ENCODE measurements around the gene SGCB.
A peak's percentile ranks its signal among the peaks of the same experiment; 100 is the strongest.
"Not testable (repeated sequence)": the region's sequence is repeated elsewhere in the genome, so short reads cannot be mapped to it uniquely, and the experiment has no call there.

The SGCB gene

GRCh38 chr4:52038103-52038912 lies at the start of gene SGCB:
TSS of gene SGCB (minus strand) at chr4:52038299. CDS start at chr4:52038259, 40 bp downstream.
- peak; percentile 90 for DNase-seq (ENCODE audit: low spot score)

GRCh38 chr4:52086425-52086824 lies 48.3 kb upstream of the SGCB start:
- DNase-seq (ENCODE audit: low spot score) = not testable (repeated sequence)

- no peak for DNase-seq (ENCODE audit: low spot score)
Observed at GRCh38 chr4:52081216-52081615, 43.1 kb upstream of the SGCB start.

GRCh38 chr4:52079659-52080058 lies 41.6 kb upstream of the SGCB start:
- DNase-seq (ENCODE audit: low spot score) = no peak

- no peak for DNase-seq (ENCODE audit: low spot score)
Observed at GRCh38 chr4:52076731-52077130, 38.6 kb upstream of the SGCB start.

GRCh38 chr4:52071791-52072546 lies 33.9 kb upstream of the SGCB start:
- no peak for DNase-seq (ENCODE audit: low spot score)

- DNase-seq (ENCODE audit: low spot score) = no peak
Observed at GRCh38 chr4:52069571-52069970, 31.5 kb upstream of the SGCB start.

- DNase-seq (ENCODE audit: low spot score) = no peak
Observed at GRCh38 chr4:52059372-52059771, 21.3 kb upstream of the SGCB start.

- no peak for DNase-seq (ENCODE audit: low spot score)
Observed at GRCh38 chr4:52058275-52058674, 20.2 kb upstream of the SGCB start.

- DNase-seq (ENCODE audit: low spot score) = no peak
Observed at GRCh38 chr4:52057196-52057595, 19.1 kb upstream of the SGCB start.

- no peak for DNase-seq (ENCODE audit: low spot score)
Observed at GRCh38 chr4:52054254-52054653, 16.2 kb upstream of the SGCB start.

- peak; percentile 29 for DNase-seq (ENCODE audit: low spot score)
Observed at GRCh38 chr4:52052475-52052780, 14.3 kb upstream of the SGCB start.

- DNase-seq (ENCODE audit: low spot score) = peak; percentile 92
Observed at GRCh38 chr4:52051615-52052474, 13.7 kb upstream of the SGCB start.

- peak; percentile 68 for DNase-seq (ENCODE audit: low spot score)
Observed at GRCh38 chr4:52051213-52051614, 13.1 kb upstream of the SGCB start, which contains the start of gene SPATA18. TSS of gene SPATA18 (plus strand) at chr4:52051304. CDS start at chr4:52051705, 401 bp downstream.

- no peak for DNase-seq (ENCODE audit: low spot score)
Observed at GRCh38 chr4:52049266-52049665, 11.2 kb upstream of the SGCB start.

GRCh38 chr4:52045028-52045427 lies 6.9 kb upstream of the SGCB start:
- DNase-seq (ENCODE audit: low spot score) = no peak

- DNase-seq (ENCODE audit: low spot score) = peak; percentile 62
Observed at GRCh38 chr4:52037689-52038102, 403 bp downstream of the SGCB start.

- no peak for DNase-seq (ENCODE audit: low spot score)
Observed at GRCh38 chr4:52036886-52037530, 1.1 kb downstream of the SGCB start.

- no peak for DNase-seq (ENCODE audit: low spot score)
Observed at GRCh38 chr4:52035190-52035589, 2.9 kb downstream of the SGCB start.

- no peak for DNase-seq (ENCODE audit: low spot score)
Observed at GRCh38 chr4:52032005-52032404, 6.1 kb downstream of the SGCB start.

GRCh38 chr4:52028970-52029369 lies 9.1 kb downstream of the SGCB start:
- DNase-seq (ENCODE audit: low spot score) = peak; percentile 37

Data from AG08396 (cell line).